WTC11 (cell line): ENCODE results near the gene LDLRAD1. TPM values are rescaled to one million over a fixed set of nuclear protein-coding genes. Genes with fewer than 3 reads are reported as not detected.
"Not testable (repeated sequence)": the region's sequence is repeated elsewhere in the genome, so short reads cannot be mapped to it uniquely, and the experiment has no call there.

ENCODE experiments used
- ATAC-seq: fragments of 200-7000 bp; cut with Tn5 transposase; 2 replicates; pipeline ENCODE4 v1.10.0; 2021; ENCODE audit warnings: mild to moderate bottlenecking, moderate library complexity
- CTCF ChIA-PET: fragments of 300-600 bp; sonication (Branson Sonifier 250); formaldehyde crosslinking; loops from one replicate; lab custom pipeline; 2021; ENCODE audit warnings: antibody characterized with exemption; lab: Charles Lee
- POLR2A ChIA-PET: fragments of 350-600 bp; sonication (Branson Sonifier 250); formaldehyde crosslinking; loops from one replicate; lab custom pipeline; 2021; ENCODE audit warnings: antibody characterized with exemption; lab: Charles Lee
- DNase-seq: peaks from one replicate; pipeline ENCODE4 v3.0.0; 2021; ENCODE audit warnings: low spot score
- H3K27ac Mint-ChIP-seq: 2 replicates; pipeline ENCODE4 v1.8.0; 2021; ENCODE audit warnings: mixed read lengths
- H3K27me3 Mint-ChIP-seq: 2 replicates; pipeline ENCODE4 v1.8.0; 2021; ENCODE audit warnings: low read depth, mild to moderate bottlenecking, moderate library complexity, mixed read lengths
- H3K36me3 Mint-ChIP-seq: 2 replicates; pipeline ENCODE4 v1.8.0; 2021; ENCODE audit warnings: mixed read lengths
- H3K4me1 Mint-ChIP-seq: 2 replicates; pipeline ENCODE4 v1.8.0; 2022; ENCODE audit warnings: mixed read lengths
- H3K4me3 Mint-ChIP-seq: 2 replicates; pipeline ENCODE4 v1.8.0; 2021; ENCODE audit warnings: mild to moderate bottlenecking, moderate library complexity, mixed read lengths
- H3K9me3 Mint-ChIP-seq: 2 replicates; pipeline ENCODE4 v1.8.0; 2021; ENCODE audit warnings: mixed read lengths
- ELF4 ChIP-seq: sonication (generic); formaldehyde crosslinking; IDR thresholded peaks from 2 replicates; pipeline ENCODE4 v1.8.1; 2022; ENCODE audit warnings: low read depth, mild to moderate bottlenecking, moderate library complexity, missing genetic modification reagents
- RORB ChIP-seq: fragments of 250-450 bp; sonication (Bioruptor Pico); IDR thresholded peaks from 2 replicates; pipeline ENCODE4 v1.9.0; 2021; ENCODE audit warnings: mild to moderate bottlenecking
- SP1 ChIP-seq: sonication (generic); formaldehyde crosslinking; conservative IDR thresholded peaks from 2 replicates; pipeline ENCODE4 v1.8.1; 2022; ENCODE audit warnings: missing genetic modification reagents
- total RNA-seq: library from RNA; stranded (reverse); gene quantifications from 3 replicates; pipeline ENCODE4 v1.2.3, GENCODE V29; 2021
- TF ChIP-seq, protein P1 (sequence below): sonication (generic); formaldehyde crosslinking; IDR thresholded peaks from 2 replicates; pipeline ENCODE4 v1.8.1; 2023; ENCODE audit warnings: mild to moderate bottlenecking, missing genetic modification reagents
- TF ChIP-seq, protein P2 (sequence below): fragments of 250-450 bp; sonication (Bioruptor Pico); IDR thresholded peaks from 2 replicates; pipeline ENCODE4 v1.9.0; 2021; ENCODE audit warnings: mild to moderate bottlenecking, borderline replicate concordance
- TF ChIP-seq, protein P3 (sequence below): fragments of 200-600 bp; IDR thresholded peaks from 2 replicates; pipeline ENCODE4 v1.8.0; 2022; ENCODE audit warnings: antibody characterized with exemption
- TF ChIP-seq, protein P4 (sequence below): fragments of 250-450 bp; sonication (Bioruptor Pico); IDR thresholded peaks from 2 replicates; pipeline ENCODE4 v1.9.0; 2021; ENCODE audit warnings: mild to moderate bottlenecking
- TF ChIP-seq, protein P5 (sequence below): sonication (generic); formaldehyde crosslinking; IDR thresholded peaks from 2 replicates; pipeline ENCODE4 v1.8.0; 2023; ENCODE audit warnings: missing genetic modification reagents, mild to moderate bottlenecking, borderline replicate concordance

LDLRAD1 gene
- total RNA-seq, 1 experiment from 2014 or later = 0.09 TPM

DNA sequence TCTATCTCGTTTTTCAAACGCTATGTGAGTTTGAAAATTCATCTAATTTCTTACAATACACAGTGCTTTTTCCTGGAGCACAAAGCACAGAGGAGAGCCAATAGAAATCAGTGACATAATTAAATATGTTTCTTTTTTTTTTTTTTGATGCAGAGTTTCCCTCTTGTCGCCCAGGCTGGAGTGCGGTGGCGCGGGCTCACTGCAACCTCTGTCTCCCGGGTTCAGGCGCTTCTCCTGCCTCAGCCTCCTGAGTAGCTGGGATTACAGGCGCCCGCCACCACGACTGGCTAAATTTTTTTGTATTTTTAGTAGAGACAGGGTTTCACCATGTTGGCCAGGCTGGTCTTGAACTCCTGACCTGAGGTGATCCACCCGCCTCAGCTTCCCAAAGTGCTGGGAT, 32.4 kb upstream of the LDLRAD1 start:
- not testable (repeated sequence) for H3K36me3 Mint-ChIP-seq, H3K27ac Mint-ChIP-seq, H3K27me3 Mint-ChIP-seq, H3K4me3 Mint-ChIP-seq, DNase-seq, H3K9me3 Mint-ChIP-seq, ATAC-seq
- POLR2A ChIA-PET = interaction anchor here (0.7 kb wide), 1 partner anchor 20 kb away, joined by 3 read pairs; no protein-coding TSS in a partner anchor
- CTCF ChIA-PET = interaction anchor here (1.8 kb wide), 1 partner anchor 59 kb away, joined by 10 read pairs; no protein-coding TSS in a partner anchor
- H3K4me1 Mint-ChIP-seq = peaks cover 12% of the 10 kb centered on the region

DNA sequence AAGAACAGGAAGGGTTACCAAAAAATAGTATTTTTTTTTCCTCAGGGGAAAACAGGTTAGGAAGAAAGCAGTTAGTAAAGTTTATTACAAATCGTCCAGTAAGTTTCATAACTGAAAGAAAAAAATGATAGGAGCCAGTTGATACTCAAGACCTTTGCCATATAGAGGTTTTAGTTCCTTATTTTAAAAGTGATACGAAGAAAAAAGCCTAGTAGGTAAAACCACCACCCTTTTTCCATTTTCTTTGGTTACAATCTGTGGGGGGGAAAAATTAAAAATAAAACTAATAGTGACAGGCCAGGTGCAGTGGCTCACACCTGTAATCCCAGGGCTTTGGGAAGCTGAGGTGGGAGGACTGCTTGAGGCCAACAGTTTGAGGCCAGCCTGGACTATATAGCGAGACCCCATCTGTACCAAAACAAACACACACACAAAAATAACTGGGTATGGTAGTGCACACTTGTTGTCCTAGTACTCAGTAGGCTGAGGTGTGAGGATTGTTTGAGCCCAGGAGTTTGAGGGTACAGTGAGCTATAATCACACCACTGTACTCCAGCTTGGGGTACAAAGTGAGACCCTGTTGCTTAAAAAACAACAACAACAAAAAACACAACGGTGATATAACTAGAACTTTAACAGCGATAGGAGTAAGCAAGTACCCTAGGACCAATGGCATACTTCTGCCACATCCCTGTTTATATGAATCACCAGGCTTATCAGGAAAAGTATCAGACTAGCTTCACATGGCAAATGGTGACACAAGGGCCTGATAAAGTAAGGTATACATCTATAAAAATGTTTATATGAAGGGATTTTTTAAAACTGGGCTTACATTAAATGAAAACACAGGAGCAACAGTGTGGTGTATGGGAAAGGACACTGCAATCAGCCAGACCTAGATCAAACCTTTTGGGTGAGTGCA, 29.7 kb upstream of the LDLRAD1 start:
- H3K36me3 Mint-ChIP-seq = peaks cover 7% of the 10 kb centered on the region
- ChIA-PET POLR2A (interaction anchor here (0.6 kb wide), 1 partner anchor 616 kb away, joined by 4 read pairs; no protein-coding TSS in a partner anchor), CTCF (interaction anchor here (1.0 to 2.0 kb wide), 2 partner anchors 34 to 56 kb away, joined by 3 to 9 read pairs; no protein-coding TSS in a partner anchor)
- H3K9me3 Mint-ChIP-seq = no peaks in the 10 kb centered on the region
- H3K4me1 Mint-ChIP-seq = peaks cover 3% of the 10 kb centered on the region
- no peak overlapping the region; the same call in 1 of the 2 replicates for H3K27ac Mint-ChIP-seq
- H3K27me3 Mint-ChIP-seq = no peaks in the 10 kb centered on the region
- TF ChIP-seq ELF4 (CRISPR knock-in tag) = no peak
- TF ChIP-seq RORB (CRISPR knock-in tag) = no peak
- TF ChIP-seq, protein P1, sequence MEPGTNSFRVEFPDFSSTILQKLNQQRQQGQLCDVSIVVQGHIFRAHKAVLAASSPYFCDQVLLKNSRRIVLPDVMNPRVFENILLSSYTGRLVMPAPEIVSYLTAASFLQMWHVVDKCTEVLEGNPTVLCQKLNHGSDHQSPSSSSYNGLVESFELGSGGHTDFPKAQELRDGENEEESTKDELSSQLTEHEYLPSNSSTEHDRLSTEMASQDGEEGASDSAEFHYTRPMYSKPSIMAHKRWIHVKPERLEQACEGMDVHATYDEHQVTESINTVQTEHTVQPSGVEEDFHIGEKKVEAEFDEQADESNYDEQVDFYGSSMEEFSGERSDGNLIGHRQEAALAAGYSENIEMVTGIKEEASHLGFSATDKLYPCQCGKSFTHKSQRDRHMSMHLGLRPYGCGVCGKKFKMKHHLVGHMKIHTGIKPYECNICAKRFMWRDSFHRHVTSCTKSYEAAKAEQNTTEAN (CRISPR knock-in tag) = no peak
- TF ChIP-seq, protein P2, sequence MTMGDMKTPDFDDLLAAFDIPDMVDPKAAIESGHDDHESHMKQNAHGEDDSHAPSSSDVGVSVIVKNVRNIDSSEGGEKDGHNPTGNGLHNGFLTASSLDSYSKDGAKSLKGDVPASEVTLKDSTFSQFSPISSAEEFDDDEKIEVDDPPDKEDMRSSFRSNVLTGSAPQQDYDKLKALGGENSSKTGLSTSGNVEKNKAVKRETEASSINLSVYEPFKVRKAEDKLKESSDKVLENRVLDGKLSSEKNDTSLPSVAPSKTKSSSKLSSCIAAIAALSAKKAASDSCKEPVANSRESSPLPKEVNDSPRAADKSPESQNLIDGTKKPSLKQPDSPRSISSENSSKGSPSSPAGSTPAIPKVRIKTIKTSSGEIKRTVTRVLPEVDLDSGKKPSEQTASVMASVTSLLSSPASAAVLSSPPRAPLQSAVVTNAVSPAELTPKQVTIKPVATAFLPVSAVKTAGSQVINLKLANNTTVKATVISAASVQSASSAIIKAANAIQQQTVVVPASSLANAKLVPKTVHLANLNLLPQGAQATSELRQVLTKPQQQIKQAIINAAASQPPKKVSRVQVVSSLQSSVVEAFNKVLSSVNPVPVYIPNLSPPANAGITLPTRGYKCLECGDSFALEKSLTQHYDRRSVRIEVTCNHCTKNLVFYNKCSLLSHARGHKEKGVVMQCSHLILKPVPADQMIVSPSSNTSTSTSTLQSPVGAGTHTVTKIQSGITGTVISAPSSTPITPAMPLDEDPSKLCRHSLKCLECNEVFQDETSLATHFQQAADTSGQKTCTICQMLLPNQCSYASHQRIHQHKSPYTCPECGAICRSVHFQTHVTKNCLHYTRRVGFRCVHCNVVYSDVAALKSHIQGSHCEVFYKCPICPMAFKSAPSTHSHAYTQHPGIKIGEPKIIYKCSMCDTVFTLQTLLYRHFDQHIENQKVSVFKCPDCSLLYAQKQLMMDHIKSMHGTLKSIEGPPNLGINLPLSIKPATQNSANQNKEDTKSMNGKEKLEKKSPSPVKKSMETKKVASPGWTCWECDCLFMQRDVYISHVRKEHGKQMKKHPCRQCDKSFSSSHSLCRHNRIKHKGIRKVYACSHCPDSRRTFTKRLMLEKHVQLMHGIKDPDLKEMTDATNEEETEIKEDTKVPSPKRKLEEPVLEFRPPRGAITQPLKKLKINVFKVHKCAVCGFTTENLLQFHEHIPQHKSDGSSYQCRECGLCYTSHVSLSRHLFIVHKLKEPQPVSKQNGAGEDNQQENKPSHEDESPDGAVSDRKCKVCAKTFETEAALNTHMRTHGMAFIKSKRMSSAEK = no peak
- TF ChIP-seq SP1 = no peak
- TF ChIP-seq, protein P3, sequence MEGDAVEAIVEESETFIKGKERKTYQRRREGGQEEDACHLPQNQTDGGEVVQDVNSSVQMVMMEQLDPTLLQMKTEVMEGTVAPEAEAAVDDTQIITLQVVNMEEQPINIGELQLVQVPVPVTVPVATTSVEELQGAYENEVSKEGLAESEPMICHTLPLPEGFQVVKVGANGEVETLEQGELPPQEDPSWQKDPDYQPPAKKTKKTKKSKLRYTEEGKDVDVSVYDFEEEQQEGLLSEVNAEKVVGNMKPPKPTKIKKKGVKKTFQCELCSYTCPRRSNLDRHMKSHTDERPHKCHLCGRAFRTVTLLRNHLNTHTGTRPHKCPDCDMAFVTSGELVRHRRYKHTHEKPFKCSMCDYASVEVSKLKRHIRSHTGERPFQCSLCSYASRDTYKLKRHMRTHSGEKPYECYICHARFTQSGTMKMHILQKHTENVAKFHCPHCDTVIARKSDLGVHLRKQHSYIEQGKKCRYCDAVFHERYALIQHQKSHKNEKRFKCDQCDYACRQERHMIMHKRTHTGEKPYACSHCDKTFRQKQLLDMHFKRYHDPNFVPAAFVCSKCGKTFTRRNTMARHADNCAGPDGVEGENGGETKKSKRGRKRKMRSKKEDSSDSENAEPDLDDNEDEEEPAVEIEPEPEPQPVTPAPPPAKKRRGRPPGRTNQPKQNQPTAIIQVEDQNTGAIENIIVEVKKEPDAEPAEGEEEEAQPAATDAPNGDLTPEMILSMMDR = no peak
- DNase-seq (no peak), ATAC-seq (no peak)
- no peak overlapping the region for H3K4me3 Mint-ChIP-seq

DNA sequence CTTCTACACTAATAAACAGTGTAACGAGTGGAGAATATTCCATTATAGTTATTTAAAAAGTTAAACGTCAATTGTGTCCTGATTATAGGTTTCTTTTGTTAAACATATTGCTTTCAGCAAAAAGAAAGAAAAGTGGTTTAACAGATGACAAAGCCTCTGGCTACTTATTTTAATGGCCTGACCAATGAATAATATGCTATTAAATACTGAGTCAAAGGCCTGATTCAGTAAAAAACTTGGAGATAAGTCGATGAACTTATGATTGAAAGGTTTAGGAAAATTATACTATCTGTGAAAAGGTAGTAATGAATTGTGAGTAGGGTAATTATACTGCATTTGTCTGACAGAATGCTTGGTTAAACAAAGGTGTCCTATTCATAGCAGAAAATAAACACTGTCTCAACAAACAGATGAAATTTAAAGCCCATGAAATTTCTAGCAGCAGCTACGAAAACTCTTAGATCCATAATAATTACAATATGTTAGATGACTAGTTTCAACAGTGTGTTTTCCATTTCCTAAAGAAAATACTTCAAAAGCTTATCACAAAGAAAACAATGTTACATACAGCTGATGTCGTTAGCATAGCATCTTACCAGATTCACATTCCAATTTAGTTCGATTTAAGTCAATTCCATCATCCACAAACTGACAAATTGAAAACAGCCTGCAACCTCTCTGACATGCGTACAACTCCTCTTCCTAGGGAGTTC, 28.8 kb upstream of the LDLRAD1 start:
- H3K4me3 Mint-ChIP-seq = no peak overlapping the region
- DNase-seq = no peak
- peaks cover 15% of the 10 kb centered on the region for H3K36me3 Mint-ChIP-seq
- H3K27ac Mint-ChIP-seq = no peak overlapping the region; the same call in 1 of the 2 replicates
- no peaks in the 10 kb centered on the region for H3K9me3 Mint-ChIP-seq
- ChIA-PET CTCF (interaction anchor here (2.0 kb wide), 1 partner anchor 55 kb away, joined by 9 read pairs; no protein-coding TSS in a partner anchor), POLR2A (no interaction called here)
- no peaks in the 10 kb centered on the region for H3K27me3 Mint-ChIP-seq
- peaks cover 3% of the 10 kb centered on the region for H3K4me1 Mint-ChIP-seq
- ATAC-seq = no peak
- TF ChIP-seq, protein P4, sequence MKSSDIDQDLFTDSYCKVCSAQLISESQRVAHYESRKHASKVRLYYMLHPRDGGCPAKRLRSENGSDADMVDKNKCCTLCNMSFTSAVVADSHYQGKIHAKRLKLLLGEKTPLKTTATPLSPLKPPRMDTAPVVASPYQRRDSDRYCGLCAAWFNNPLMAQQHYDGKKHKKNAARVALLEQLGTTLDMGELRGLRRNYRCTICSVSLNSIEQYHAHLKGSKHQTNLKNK = no peak
- TF ChIP-seq, protein P5, sequence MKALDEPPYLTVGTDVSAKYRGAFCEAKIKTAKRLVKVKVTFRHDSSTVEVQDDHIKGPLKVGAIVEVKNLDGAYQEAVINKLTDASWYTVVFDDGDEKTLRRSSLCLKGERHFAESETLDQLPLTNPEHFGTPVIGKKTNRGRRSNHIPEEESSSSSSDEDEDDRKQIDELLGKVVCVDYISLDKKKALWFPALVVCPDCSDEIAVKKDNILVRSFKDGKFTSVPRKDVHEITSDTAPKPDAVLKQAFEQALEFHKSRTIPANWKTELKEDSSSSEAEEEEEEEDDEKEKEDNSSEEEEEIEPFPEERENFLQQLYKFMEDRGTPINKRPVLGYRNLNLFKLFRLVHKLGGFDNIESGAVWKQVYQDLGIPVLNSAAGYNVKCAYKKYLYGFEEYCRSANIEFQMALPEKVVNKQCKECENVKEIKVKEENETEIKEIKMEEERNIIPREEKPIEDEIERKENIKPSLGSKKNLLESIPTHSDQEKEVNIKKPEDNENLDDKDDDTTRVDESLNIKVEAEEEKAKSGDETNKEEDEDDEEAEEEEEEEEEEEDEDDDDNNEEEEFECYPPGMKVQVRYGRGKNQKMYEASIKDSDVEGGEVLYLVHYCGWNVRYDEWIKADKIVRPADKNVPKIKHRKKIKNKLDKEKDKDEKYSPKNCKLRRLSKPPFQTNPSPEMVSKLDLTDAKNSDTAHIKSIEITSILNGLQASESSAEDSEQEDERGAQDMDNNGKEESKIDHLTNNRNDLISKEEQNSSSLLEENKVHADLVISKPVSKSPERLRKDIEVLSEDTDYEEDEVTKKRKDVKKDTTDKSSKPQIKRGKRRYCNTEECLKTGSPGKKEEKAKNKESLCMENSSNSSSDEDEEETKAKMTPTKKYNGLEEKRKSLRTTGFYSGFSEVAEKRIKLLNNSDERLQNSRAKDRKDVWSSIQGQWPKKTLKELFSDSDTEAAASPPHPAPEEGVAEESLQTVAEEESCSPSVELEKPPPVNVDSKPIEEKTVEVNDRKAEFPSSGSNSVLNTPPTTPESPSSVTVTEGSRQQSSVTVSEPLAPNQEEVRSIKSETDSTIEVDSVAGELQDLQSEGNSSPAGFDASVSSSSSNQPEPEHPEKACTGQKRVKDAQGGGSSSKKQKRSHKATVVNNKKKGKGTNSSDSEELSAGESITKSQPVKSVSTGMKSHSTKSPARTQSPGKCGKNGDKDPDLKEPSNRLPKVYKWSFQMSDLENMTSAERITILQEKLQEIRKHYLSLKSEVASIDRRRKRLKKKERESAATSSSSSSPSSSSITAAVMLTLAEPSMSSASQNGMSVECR (CRISPR knock-in tag) = no peak
- TF ChIP-seq, protein P2 = no peak
- TF ChIP-seq RORB (CRISPR knock-in tag) = no peak
